Measurements from ENCODE around the gene TSPAN18. TPM values are rescaled to one million over a fixed set of nuclear protein-coding genes. Genes with fewer than 3 reads are reported as not detected.

Gene TSPAN18
- total RNA-seq, 1 experiment from 2014 or later = 18.3 TPM

DNA sequence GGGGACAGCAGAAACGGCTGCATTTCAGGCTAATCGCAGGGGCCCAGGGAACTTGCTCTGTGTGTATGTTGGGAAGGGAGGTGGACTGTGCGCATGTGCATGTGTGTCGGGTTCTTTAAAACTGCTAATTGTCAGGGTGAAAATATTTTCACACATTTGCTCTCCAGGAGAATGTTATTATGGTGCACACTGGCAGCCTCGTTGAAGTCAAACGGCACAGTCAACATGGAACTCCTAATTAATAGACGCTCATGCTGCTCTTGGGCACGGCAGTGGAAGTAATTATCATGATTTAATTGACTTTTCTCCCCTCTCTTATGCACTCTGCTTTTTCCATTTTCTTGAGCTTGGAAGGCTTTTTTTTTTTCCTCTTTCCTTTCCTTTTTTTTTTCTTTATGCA is 92.6 kb downstream of the TSPAN18 start (continued):
- TF ChIP-seq, protein P1, sequence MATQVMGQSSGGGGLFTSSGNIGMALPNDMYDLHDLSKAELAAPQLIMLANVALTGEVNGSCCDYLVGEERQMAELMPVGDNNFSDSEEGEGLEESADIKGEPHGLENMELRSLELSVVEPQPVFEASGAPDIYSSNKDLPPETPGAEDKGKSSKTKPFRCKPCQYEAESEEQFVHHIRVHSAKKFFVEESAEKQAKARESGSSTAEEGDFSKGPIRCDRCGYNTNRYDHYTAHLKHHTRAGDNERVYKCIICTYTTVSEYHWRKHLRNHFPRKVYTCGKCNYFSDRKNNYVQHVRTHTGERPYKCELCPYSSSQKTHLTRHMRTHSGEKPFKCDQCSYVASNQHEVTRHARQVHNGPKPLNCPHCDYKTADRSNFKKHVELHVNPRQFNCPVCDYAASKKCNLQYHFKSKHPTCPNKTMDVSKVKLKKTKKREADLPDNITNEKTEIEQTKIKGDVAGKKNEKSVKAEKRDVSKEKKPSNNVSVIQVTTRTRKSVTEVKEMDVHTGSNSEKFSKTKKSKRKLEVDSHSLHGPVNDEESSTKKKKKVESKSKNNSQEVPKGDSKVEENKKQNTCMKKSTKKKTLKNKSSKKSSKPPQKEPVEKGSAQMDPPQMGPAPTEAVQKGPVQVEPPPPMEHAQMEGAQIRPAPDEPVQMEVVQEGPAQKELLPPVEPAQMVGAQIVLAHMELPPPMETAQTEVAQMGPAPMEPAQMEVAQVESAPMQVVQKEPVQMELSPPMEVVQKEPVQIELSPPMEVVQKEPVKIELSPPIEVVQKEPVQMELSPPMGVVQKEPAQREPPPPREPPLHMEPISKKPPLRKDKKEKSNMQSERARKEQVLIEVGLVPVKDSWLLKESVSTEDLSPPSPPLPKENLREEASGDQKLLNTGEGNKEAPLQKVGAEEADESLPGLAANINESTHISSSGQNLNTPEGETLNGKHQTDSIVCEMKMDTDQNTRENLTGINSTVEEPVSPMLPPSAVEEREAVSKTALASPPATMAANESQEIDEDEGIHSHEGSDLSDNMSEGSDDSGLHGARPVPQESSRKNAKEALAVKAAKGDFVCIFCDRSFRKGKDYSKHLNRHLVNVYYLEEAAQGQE (IDR thresholded peaks at IDR 0.05; ENCODE audit: low read depth) = no peak
- no peak for TF ChIP-seq EZH2phosphoT487 (IDR thresholded peaks at IDR 0.05; ENCODE audit: borderline replicate concordance)
- no peak for TF ChIP-seq EGR1 (IDR thresholded peaks at IDR 0.05; ENCODE audit: low read depth)

GRCh38 chr11:44822369-44822768 is 95.6 kb downstream of the TSPAN18 start:
- no peak for DNase-seq (ENCODE audit: low read depth, low spot score)
- H3K9me2 ChIP-seq (ENCODE audit: insufficient read depth) = no peaks in the 10 kb centered on the region
- CTCF ChIA-PET = no interaction called here
- no peaks in the 10 kb centered on the region for H4K20me1 ChIP-seq (ENCODE audit: insufficient read depth)
- no peak for ATAC-seq
- POLR2A ChIA-PET = no interaction called here
- no peaks in the 10 kb centered on the region for H3K27me3 ChIP-seq (ENCODE audit: insufficient read depth, low read length)
- no peak overlapping the region for H3K4me3 ChIP-seq (replicated peaks in 1 of 2; ENCODE audit: low read depth in 1 of 2, low read length in 2 of 2)
- no peak overlapping the region for H3K27ac ChIP-seq (ENCODE audit: low read depth, low read length)
- intact Hi-C loops (cut with micrococcal nuclease) = no loop called here
- H3K79me2 ChIP-seq (ENCODE audit: insufficient read depth, low read length) = no peaks in the 10 kb centered on the region
- H3K4me2 ChIP-seq (ENCODE audit: low read length) = no peak overlapping the region
- RAD21 ChIA-PET (ENCODE audit: low non-redundant PET in 1 of 2, low total read pairs in 2 of 2, uncharacterized antibody in 2 of 2, unreplicated experiment in 2 of 2) = no interaction called here
- no peaks in the 10 kb centered on the region for H3K4me1 ChIP-seq (ENCODE audit: control insufficient read depth in 1 of 2, insufficient read depth in 2 of 2, low read length in 2 of 2)
- H3K9ac ChIP-seq (ENCODE audit: low read length) = no peak overlapping the region
- BruUV-seq (replicated peaks) = no TSS peak
- no peaks in the 10 kb centered on the region for H3K36me3 ChIP-seq (ENCODE audit: control insufficient read depth in 1 of 2, insufficient read depth in 2 of 2, low read length in 2 of 2)
- H3K9me3 ChIP-seq (ENCODE audit: control insufficient read depth in 1 of 2, insufficient read depth in 1 of 2, low read depth in 1 of 2, low read length in 2 of 2) = no peaks in the 10 kb centered on the region; a peak in 1 of 4 replicates
- TF ChIP-seq YY1 (IDR thresholded peaks at IDR 0.05; ENCODE audit: extremely low read depth, insufficient replicate concordance, low read depth, low read length) (no peak), EZH2phosphoT487 (IDR thresholded peaks at IDR 0.05; ENCODE audit: borderline replicate concordance) (no peak), RAD21 (IDR thresholded peaks at IDR 0.05; ENCODE audit: low read depth) (no peak), TCF7L2 (IDR thresholded peaks at IDR 0.05; ENCODE audit: borderline replicate concordance, extremely low read depth, insufficient read depth, insufficient read length) (no peak), SIN3A (IDR thresholded peaks at IDR 0.05; ENCODE audit: low read depth) (no peak), ZNF274 (IDR thresholded peaks at IDR 0.05; ENCODE audit: low read depth, low read length) (no peak), ZFX (IDR thresholded peaks at IDR 0.05) (no peak)
- TF ChIP-seq, protein P1 (IDR thresholded peaks at IDR 0.05; ENCODE audit: low read depth) = no peak
- TF ChIP-seq, protein P2, sequence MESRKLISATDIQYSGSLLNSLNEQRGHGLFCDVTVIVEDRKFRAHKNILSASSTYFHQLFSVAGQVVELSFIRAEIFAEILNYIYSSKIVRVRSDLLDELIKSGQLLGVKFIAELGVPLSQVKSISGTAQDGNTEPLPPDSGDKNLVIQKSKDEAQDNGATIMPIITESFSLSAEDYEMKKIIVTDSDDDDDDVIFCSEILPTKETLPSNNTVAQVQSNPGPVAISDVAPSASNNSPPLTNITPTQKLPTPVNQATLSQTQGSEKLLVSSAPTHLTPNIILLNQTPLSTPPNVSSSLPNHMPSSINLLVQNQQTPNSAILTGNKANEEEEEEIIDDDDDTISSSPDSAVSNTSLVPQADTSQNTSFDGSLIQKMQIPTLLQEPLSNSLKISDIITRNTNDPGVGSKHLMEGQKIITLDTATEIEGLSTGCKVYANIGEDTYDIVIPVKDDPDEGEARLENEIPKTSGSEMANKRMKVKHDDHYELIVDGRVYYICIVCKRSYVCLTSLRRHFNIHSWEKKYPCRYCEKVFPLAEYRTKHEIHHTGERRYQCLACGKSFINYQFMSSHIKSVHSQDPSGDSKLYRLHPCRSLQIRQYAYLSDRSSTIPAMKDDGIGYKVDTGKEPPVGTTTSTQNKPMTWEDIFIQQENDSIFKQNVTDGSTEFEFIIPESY (IDR thresholded peaks at IDR 0.05; ENCODE audit: extremely low read depth, insufficient replicate concordance, low read length) = no peak
- H2AFZ ChIP-seq (ENCODE audit: low read depth, low read length, poor library complexity, severe bottlenecking) = no peak overlapping the region

All from HCT116 (cell line).